ENCODE measurements around the gene TBC1D22A. TPM values are rescaled to one million over a fixed set of nuclear protein-coding genes. Genes with fewer than 3 reads are reported as not detected.
A peak's percentile ranks its signal among the peaks of the same experiment; 100 is the strongest.

TBC1D22A gene
- total and polyA plus RNA-seq, 9 of the 15 experiments (the other 6 are each of a cell fraction or from before 2014, with no cell fraction given), result 0.20 to 11.5 (median 5.2) TPM

- TF ChIP-seq, protein P1, sequence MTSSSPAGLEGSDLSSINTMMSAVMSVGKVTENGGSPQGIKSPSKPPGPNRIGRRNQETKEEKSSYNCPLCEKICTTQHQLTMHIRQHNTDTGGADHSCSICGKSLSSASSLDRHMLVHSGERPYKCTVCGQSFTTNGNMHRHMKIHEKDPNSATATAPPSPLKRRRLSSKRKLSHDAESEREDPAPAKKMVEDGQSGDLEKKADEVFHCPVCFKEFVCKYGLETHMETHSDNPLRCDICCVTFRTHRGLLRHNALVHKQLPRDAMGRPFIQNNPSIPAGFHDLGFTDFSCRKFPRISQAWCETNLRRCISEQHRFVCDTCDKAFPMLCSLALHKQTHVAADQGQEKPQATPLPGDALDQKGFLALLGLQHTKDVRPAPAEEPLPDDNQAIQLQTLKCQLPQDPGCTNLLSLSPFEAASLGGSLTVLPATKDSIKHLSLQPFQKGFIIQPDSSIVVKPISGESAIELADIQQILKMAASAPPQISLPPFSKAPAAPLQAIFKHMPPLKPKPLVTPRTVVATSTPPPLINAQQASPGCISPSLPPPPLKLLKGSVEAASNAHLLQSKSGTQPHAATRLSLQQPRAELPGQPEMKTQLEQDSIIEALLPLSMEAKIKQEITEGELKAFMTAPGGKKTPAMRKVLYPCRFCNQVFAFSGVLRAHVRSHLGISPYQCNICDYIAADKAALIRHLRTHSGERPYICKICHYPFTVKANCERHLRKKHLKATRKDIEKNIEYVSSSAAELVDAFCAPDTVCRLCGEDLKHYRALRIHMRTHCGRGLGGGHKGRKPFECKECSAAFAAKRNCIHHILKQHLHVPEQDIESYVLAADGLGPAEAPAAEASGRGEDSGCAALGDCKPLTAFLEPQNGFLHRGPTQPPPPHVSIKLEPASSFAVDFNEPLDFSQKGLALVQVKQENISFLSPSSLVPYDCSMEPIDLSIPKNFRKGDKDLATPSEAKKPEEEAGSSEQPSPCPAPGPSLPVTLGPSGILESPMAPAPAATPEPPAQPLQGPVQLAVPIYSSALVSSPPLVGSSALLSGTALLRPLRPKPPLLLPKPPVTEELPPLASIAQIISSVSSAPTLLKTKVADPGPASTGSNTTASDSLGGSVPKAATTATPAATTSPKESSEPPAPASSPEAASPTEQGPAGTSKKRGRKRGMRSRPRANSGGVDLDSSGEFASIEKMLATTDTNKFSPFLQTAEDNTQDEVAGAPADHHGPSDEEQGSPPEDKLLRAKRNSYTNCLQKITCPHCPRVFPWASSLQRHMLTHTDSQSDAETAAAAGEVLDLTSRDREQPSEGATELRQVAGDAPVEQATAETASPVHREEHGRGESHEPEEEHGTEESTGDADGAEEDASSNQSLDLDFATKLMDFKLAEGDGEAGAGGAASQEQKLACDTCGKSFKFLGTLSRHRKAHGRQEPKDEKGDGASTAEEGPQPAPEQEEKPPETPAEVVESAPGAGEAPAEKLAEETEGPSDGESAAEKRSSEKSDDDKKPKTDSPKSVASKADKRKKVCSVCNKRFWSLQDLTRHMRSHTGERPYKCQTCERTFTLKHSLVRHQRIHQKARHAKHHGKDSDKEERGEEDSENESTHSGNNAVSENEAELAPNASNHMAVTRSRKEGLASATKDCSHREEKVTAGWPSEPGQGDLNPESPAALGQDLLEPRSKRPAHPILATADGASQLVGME (CRISPR knock-in tag; IDR thresholded peaks at IDR 0.05), result no peak
- no peak for TF ChIP-seq RB1 (IDR thresholded peaks at IDR 0.05; ENCODE audit: low read depth)
- TF ChIP-seq, protein P2, sequence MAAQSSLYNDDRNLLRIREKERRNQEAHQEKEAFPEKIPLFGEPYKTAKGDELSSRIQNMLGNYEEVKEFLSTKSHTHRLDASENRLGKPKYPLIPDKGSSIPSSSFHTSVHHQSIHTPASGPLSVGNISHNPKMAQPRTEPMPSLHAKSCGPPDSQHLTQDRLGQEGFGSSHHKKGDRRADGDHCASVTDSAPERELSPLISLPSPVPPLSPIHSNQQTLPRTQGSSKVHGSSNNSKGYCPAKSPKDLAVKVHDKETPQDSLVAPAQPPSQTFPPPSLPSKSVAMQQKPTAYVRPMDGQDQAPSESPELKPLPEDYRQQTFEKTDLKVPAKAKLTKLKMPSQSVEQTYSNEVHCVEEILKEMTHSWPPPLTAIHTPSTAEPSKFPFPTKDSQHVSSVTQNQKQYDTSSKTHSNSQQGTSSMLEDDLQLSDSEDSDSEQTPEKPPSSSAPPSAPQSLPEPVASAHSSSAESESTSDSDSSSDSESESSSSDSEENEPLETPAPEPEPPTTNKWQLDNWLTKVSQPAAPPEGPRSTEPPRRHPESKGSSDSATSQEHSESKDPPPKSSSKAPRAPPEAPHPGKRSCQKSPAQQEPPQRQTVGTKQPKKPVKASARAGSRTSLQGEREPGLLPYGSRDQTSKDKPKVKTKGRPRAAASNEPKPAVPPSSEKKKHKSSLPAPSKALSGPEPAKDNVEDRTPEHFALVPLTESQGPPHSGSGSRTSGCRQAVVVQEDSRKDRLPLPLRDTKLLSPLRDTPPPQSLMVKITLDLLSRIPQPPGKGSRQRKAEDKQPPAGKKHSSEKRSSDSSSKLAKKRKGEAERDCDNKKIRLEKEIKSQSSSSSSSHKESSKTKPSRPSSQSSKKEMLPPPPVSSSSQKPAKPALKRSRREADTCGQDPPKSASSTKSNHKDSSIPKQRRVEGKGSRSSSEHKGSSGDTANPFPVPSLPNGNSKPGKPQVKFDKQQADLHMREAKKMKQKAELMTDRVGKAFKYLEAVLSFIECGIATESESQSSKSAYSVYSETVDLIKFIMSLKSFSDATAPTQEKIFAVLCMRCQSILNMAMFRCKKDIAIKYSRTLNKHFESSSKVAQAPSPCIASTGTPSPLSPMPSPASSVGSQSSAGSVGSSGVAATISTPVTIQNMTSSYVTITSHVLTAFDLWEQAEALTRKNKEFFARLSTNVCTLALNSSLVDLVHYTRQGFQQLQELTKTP (IDR thresholded peaks at IDR 0.05; ENCODE audit: low read depth in 1 of 2, partially characterized antibody in 2 of 2), result no peak
- TF ChIP-seq HDAC2 (IDR thresholded peaks at IDR 0.05), result no peak
- no peak for TF ChIP-seq ZNF561 (CRISPR knock-in tag; conservative IDR thresholded peaks at IDR 0.05)
- TF ChIP-seq EGR1 (conservative IDR thresholded peaks at IDR 0.05), result no peak
- no peak for TF ChIP-seq NFIC (IDR thresholded peaks at IDR 0.05)
- no peak for TF ChIP-seq NR2F6 (CRISPR knock-in tag; IDR thresholded peaks at IDR 0.05)
- TF ChIP-seq NCOA1 (IDR thresholded peaks at IDR 0.05; ENCODE audit: low read depth), result peak; percentile 80
- no peak for TF ChIP-seq EP400 (IDR thresholded peaks at IDR 0.05)
- TF ChIP-seq ZNF778 (CRISPR knock-in tag; IDR thresholded peaks at IDR 0.05), result no peak
- TF ChIP-seq RBM15 (IDR thresholded peaks at IDR 0.05; ENCODE audit: insufficient read depth, low read length), result no peak
- no peak for TF ChIP-seq DIDO1 (tag; IDR thresholded peaks at IDR 0.05; ENCODE audit: low read depth)
- TF ChIP-seq ZNF311 (CRISPR knock-in tag; IDR thresholded peaks at IDR 0.05), result no peak
- TF ChIP-seq, protein P3, sequence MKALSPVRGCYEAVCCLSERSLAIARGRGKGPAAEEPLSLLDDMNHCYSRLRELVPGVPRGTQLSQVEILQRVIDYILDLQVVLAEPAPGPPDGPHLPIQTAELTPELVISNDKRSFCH (CRISPR knock-in tag; IDR thresholded peaks at IDR 0.05), result no peak
- TF ChIP-seq, protein P3 (tag; IDR thresholded peaks at IDR 0.05), result no peak
- TF ChIP-seq TAL1 (IDR thresholded peaks at IDR 0.05), result no peak
- TF ChIP-seq PCBP2 (IDR thresholded peaks at IDR 0.05; ENCODE audit: low read depth, low read length, poor library complexity, severe bottlenecking), result no peak
- peak; percentile 63; the same call in 1 of the 2 replicates for TF ChIP-seq EHMT2 (IDR thresholded peaks at IDR 0.05)
These were observed 247.1 kb downstream of the TBC1D22A start (continued) for GRCh38 chr22:47009304-47010101.

All from K562 (cell line).